Subcutaneous abdominal adipose tissue (tissue), 5 donors: ENCODE results near the gene B3GALT4.
A peak's percentile ranks its signal among the peaks of the same experiment; 100 is the strongest.
"Not testable (repeated sequence)": the region's sequence is repeated elsewhere in the genome, so short reads cannot be mapped to it uniquely, and the experiment has no call there.

Experiments
- H3K27ac ChIP-seq: one replicate; pipeline ENCODE4 v1.7.0; 2013; ENCODE audit warnings: low read depth, mild to moderate bottlenecking, inconsistent platforms, low read length, moderate library complexity
- H3K27me3 ChIP-seq, 5 donors: one replicate each; pipeline ENCODE4 v1.7.0; 2013; ENCODE audit warnings: low read length in 5 of 5, inconsistent platforms in 1 of 5; ENCODE audit not compliant: control insufficient read depth in 5 of 5, insufficient read depth in 4 of 5
- H3K36me3 ChIP-seq, 5 donors: one replicate each; pipeline ENCODE4 v1.7.0; 2013; ENCODE audit warnings: low read length in 5 of 5; ENCODE audit not compliant: control insufficient read depth in 5 of 5, insufficient read depth in 5 of 5
- H3K4me1 ChIP-seq, 5 donors: one replicate each; pipeline ENCODE4 v1.7.0; 2013; ENCODE audit warnings: low read length in 5 of 5, mild to moderate bottlenecking in 3 of 5, moderate library complexity in 1 of 5; ENCODE audit not compliant: control insufficient read depth in 5 of 5, insufficient read depth in 5 of 5
- H3K4me3 ChIP-seq, 5 donors: one replicate each; pipeline ENCODE4 v1.7.0; 2013; ENCODE audit warnings: low read length in 5 of 5, low read depth in 1 of 5
- H3K9ac ChIP-seq, 5 donors: one replicate each; pipeline ENCODE4 v1.7.0; 2013; ENCODE audit warnings: low read length in 5 of 5, mild to moderate bottlenecking in 4 of 5, moderate library complexity in 3 of 5
- H3K9me3 ChIP-seq, 5 donors: one replicate each; pipeline ENCODE4 v1.7.0; 2013; ENCODE audit warnings: low read length in 5 of 5; ENCODE audit not compliant: control insufficient read depth in 5 of 5
- donor health status: healthy.
- donor health status: healthy.
- donor health status: healthy.
- donor health status: healthy.
- donor health status: healthy.

Gene B3GALT4

GRCh38 chr6:33271117-33271467 lies 5.8 kb upstream of the B3GALT4 start:
- H3K4me1 ChIP-seq = peaks cover 6 to 50% (median 40%) of the 10 kb centered on the region in 5 donors
- H3K36me3 ChIP-seq = peaks cover 6 to 62% (median 60%) of the 10 kb centered on the region in 5 donors
- H3K4me3 ChIP-seq = peak overlapping the region; percentile 90 to 99 (median 94)
- no peaks in the 10 kb centered on the region for H3K9me3 ChIP-seq
- H3K27me3 ChIP-seq = no peaks in the 10 kb centered on the region
- peak overlapping the region; percentile 96 for H3K27ac ChIP-seq
- H3K9ac ChIP-seq = peak overlapping the region; percentile 92 to 99 (median 96)

GRCh38 chr6:33271468-33272274 lies 5.3 kb upstream of the B3GALT4 start, which contains the start of the genes RPS18 and VPS52:
Gene RPS18, plus strand, starts transcription at chr6:33272075. Its CDS starts 45 bp downstream, at chr6:33272120.
Gene VPS52, minus strand, starts transcription at chr6:33271876. Its CDS starts 201 bp downstream, at chr6:33271675.
- Histone ChIP-seq H3K27ac (peak within 1 kb of the TSS; percentile 96), H3K9me3 (no peaks in the 10 kb centered on the region), H3K27me3 (no peaks in the 10 kb centered on the region), H3K36me3 (peaks cover 6 to 62% (median 57%) of the 10 kb centered on the region in 5 donors), H3K4me1 (peaks cover 6 to 56% (median 46%) of the 10 kb centered on the region in 5 donors), H3K4me3 (peak within 1 kb of the TSS; percentile 90 to 99 (median 94)), H3K9ac (peak within 1 kb of the TSS; percentile 92 to 99 (median 96))

- peak overlapping the region; percentile 96 for H3K27ac ChIP-seq
- H3K4me3 ChIP-seq = peak overlapping the region; percentile 90 to 99 (median 94)
- H3K9me3 ChIP-seq = no peaks in the 10 kb centered on the region
- peak overlapping the region; percentile 50 to 99 (median 93) for H3K9ac ChIP-seq
- no peaks in the 10 kb centered on the region for H3K27me3 ChIP-seq
- peaks cover 6 to 54% (median 48%) of the 10 kb centered on the region in 5 donors for H3K36me3 ChIP-seq
- H3K4me1 ChIP-seq = peaks cover 6 to 65% (median 52%) of the 10 kb centered on the region in 5 donors
These were observed 4.4 kb upstream of the B3GALT4 start for GRCh38 chr6:33272275-33273128.

GRCh38 chr6:33273129-33273923 lies 3.6 kb upstream of the B3GALT4 start:
- peaks cover 4 to 46% (median 40%) of the 10 kb centered on the region in 5 donors for H3K36me3 ChIP-seq
- H3K27me3 ChIP-seq = no peaks in the 10 kb centered on the region
- H3K27ac ChIP-seq = peak overlapping the region; percentile 96
- H3K4me1 ChIP-seq = peaks cover 6 to 73% (median 58%) of the 10 kb centered on the region in 5 donors
- H3K4me3 ChIP-seq = peak overlapping the region in 4 of 5 donors; percentile 90 to 97 (median 92)
- peak overlapping the region in 4 of 5 donors; percentile 78 to 99 (median 94) for H3K9ac ChIP-seq
- H3K9me3 ChIP-seq = no peaks in the 10 kb centered on the region

- peak overlapping the region in 2 of 5 donors; percentile 44 to 99 for H3K9ac ChIP-seq
- H3K4me3 ChIP-seq = no peak overlapping the region
- H3K9me3 ChIP-seq = no peaks in the 10 kb centered on the region
- no peak overlapping the region for H3K27ac ChIP-seq
- H3K4me1 ChIP-seq = peaks cover 6 to 82% (median 66%) of the 10 kb centered on the region in 5 donors
- H3K27me3 ChIP-seq = no peaks in the 10 kb centered on the region
- H3K36me3 ChIP-seq = peaks cover 4 to 46% (median 38%) of the 10 kb centered on the region in 5 donors
These were observed 2.7 kb upstream of the B3GALT4 start for GRCh38 chr6:33273924-33274902.

- H3K27me3 ChIP-seq, H3K9me3 ChIP-seq: not testable (repeated sequence)
- Histone ChIP-seq H3K4me3 (peak overlapping the region; percentile 68 to 85 (median 77)), H3K27ac (peak overlapping the region; percentile 71), H3K36me3 (peaks cover 4 to 62% (median 53%) of the 10 kb centered on the region in 5 donors), H3K4me1 (peaks cover 6 to 85% (median 64%) of the 10 kb centered on the region in 5 donors), H3K9ac (peak overlapping the region in 3 of 5 donors; percentile 17 to 78 (median 67))
These were observed 935 bp upstream of the B3GALT4 start for GRCh38 chr6:33275795-33276580.

- peak overlapping the region; percentile 17 to 82 (median 75) for H3K9ac ChIP-seq
- peaks cover 4 to 67% (median 59%) of the 10 kb centered on the region in 5 donors for H3K36me3 ChIP-seq
- peak overlapping the region; percentile 71 for H3K27ac ChIP-seq
- H3K4me3 ChIP-seq = peak overlapping the region; percentile 68 to 85 (median 77)
- H3K27me3 ChIP-seq = no peaks in the 10 kb centered on the region
- H3K9me3 ChIP-seq = no peaks in the 10 kb centered on the region
- peaks cover 6 to 79% (median 60%) of the 10 kb centered on the region in 5 donors for H3K4me1 ChIP-seq
These were observed 401 bp upstream of the B3GALT4 start for GRCh38 chr6:33276581-33276863.

GRCh38 chr6:33277663-33278391 lies 904 bp downstream of the B3GALT4 start:
- Histone ChIP-seq H3K36me3 (peaks cover 4 to 80% (median 70%) of the 10 kb centered on the region in 5 donors), H3K27ac (peak overlapping the region; percentile 71)

More at GRCh38 chr6:33277663-33278391, 904 bp downstream of the B3GALT4 start:
- no peaks in the 10 kb centered on the region for H3K27me3 ChIP-seq
- H3K4me3 ChIP-seq = peak overlapping the region; percentile 66 to 85 (median 77)
- H3K9ac ChIP-seq = peak overlapping the region; percentile 67 to 82 (median 75)
- H3K4me1 ChIP-seq = peaks cover 6 to 71% (median 50%) of the 10 kb centered on the region in 5 donors
- H3K9me3 ChIP-seq = no peaks in the 10 kb centered on the region
